NCI-H524 (cell line): Measurements from ENCODE around the gene SH3PXD2B.

Experiments used
- DNase-seq, 2 experiments: peaks; one replicate each; lab custom pipeline; 2025; lab: John Stamatoyannopoulos, UW

Gene SH3PXD2B

DNA sequence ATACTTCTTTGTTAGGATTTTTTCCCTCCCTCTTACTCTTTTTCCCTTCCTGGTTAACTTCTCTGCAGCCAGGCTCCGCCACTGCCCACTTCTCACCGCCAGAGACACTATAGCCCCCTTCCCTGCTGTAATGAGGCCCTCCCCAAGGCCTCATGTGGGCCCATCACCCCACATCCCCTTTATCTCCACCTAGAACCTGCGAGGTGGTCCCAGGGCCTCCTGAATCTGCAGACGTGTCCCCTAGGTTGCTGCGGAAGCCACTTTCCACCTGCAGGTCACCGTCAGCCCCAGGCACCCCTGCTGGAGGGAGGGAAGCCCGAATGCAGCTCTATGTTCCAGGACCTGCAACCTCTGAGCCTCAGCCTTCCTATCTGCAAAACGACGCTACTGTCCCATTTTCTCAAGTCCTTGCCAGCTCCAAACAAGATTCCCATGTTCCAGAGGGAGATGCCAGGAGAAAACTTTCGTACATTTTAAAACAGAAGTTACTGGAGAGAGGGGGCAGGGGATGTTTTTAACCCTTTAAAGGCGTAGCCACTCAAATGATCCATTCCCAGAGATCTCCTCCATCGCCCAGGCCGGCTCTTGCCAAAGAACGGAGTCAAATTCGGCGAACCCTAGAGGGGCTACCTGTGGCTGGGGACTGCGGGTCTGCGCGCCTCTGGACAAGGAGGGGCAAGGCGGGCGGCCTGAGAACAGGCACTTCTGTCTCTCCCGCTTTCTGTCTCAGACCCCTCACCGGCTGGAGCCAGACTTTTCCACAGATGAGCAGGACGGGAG is 929 bp downstream of the SH3PXD2B start:
- DNase-seq, result peak in 1 of 2 experiments; percentile 57

DNA sequence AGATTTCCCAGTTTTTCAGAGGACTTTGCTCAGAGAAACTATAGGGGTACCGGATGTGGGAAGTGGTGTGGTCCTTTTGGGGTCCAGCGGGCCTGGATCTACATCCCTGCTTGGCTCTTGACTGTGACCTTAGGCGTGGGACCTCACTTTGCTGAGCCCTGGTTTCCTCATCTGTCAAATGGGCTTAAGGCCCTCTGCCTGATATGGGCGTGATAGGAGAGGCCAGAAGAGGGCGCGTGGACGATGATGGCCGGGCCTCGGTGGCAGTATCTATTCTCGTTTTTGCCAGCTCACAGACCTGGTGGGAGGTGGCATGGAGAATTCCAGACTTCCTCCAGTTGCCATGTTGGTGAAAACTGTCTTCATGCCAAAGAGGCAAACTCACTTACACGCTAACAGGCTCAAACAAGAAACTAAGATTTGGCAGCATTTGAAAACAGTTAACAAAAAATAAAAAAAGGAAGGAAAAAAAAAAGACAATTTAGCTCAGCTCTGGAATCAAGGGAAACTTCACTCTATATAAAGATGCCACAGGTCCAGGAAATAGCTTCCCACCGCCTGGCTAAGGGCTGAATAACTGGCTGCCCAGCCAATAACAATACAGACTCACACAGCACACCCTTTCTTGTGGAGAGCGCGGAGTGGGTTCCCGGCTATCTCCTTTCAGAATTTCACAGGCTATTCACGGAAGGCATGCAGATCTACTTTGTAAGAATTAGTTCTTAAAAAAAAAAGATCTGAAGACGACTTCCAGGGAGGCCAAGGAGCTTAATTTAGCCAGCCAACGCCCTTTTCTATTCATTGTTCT is 1.7 kb downstream of the SH3PXD2B start:
- no peak for DNase-seq

DNA sequence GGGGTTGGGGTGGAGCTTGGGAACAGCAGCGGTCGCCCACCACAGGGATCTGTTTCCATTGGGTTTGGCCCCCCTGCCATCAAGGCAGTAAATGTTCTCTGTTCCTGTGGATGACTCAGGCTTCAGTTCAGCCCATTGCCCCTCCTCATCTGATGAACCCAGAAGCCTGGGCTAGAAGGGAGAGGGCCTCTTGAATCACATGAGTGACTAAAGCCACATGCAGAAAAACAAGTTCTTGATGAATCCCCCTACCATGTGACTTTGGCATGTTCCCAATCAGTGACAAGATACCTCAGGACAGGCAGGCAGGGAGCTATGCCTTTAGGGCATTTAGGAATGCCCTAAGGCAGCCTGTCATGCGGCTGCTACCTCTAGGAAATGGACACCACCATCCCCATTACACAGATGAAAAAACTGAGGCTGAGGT is 2.5 kb downstream of the SH3PXD2B start:
- no peak for DNase-seq

DNA sequence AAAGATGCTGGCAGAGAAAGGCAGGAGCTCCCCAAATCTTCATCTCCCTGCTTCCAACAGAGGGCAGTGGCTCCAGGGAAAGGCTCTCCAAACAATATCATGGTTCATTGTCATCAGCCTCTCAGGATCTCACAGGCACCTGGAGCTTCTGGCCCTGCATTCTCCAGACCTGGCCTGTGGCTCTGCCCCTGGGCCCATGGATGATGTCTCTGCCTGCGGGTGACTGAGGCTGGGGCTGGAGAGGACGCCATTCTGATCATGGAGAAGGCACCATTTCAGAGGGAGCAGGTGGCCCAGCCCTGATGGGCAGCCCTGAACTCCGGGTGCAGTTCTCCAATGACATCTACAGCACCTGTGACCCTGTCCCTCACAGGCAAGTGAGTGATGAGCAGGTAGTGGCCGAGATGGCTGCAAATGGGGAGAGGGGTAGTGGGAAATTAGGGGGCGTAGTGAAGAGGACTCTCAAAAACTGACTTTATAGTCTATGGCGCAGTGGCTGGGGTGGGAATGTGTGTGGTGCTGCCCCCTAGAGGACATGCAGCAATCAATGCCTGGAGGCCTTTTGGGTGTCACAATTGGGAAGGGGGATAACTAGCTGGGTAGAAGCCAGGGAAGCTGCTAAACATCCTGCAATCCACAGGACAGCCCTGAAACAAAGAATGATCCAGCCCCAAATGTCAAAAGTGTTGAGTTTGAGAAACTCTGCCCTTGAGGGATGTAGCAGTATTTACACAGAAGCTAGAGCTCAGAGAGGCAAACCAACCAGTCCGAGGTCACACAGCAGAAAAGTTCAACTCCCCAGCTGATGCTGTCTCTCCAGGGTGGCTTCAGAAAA is 3.2 kb downstream of the SH3PXD2B start:
- peak in 1 of 2 experiments; percentile 41 for DNase-seq

DNA sequence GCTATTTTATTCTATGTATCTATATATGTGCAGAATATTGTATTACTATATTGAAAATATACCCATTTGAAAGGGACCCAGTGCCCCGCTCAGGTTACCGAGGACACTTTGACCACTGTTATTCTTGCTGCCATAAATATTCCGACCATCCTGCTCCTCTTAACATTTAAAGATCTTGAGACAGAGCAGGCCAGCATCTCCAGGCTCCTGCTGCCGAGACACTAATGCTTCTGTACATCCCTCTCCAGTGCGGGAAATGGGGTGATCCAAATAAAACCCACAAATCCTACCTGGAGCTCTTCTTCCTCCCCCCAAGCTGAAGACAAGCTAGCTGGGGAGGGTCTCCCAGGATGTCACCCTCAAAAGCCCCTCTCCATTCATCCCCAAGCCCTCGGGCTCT is 3.9 kb downstream of the SH3PXD2B start:
- DNase-seq, result no peak

DNA sequence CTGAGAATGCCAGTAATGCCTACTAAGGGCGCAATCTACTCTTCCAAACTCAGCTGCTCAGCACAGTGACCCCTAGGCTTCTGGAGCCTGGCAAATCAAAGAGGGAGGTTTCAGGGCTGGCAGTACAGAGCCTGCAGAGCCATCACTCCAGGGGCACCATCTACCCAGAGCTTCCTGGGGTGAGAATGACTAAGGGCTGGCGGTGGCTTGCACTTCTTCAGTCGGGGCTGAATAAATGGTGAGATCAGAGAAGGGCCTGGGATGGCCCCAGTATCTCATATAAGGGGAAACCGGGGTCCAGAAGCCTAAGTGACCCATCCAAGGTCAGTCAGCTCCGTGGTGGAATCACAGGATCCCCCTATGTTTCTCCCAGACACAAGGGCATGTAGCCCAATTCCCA is 5.3 kb downstream of the SH3PXD2B start:
- no peak for DNase-seq

DNA sequence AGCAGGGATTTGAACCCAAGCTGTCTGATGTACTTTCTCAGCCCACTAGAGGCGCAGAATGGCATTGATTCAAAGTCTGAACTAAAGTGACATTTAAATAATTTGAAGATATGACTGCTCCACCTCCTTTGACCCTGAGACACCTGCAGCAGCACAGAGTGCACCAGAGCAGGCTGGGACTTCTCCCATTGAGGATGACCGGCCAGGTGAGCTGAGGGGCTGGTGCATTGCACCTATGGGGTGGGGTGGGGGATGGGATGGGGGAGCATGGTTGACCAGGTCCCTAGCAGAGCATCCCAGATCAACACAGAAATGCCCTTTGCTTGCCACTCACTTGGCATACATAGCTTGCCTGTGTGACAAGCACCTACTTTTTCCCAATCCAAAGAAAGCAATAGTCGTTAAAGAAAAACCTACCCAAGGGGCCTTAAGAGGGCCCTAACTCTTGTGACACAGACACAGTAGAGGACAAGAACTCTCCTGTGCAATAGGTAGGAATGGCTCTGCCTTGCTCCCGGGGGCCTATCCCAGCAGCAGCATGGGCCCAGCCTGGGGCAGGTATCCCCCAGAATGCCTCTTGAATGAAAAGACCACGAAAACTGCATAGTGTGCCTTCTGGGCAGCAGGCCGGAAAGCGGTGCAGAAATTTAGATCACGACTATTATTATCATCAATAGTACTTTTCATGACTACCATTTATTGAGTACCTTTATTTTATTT is 6.5 kb downstream of the SH3PXD2B start:
- no peak for DNase-seq

DNA sequence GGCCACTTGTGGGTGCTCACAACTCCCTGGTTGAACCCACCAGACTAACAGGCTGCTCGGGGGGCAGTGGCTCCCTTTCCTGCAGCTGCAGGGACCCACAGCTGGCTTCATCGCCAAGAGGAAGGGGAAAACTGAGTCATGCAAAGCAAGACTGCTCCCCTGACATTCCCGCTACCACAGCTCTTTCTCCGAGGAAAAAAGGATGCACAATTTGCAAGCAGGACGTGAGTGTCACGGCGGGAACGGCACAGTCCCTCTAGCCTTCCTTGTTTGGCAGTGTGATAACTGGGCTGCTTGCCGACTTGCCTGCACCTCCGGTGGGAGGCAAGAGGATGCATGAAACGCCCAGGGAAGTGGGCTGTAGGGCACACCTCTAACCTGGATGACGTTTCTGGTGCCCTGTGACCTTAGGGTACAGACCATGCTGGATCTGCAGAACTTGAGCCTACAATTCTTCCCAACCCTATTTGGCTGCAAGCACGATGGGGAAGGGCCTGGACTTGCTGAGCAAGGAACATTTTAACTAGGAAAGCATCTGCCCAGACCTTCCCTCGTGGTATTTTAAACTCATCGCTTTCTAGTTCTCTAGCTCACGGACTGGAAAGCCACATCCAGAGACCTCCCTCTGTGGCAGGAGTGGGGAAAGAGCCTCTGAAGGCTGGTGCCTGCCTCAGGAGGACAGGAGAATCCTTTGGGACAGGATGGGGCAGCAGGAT is 7.8 kb downstream of the SH3PXD2B start:
- DNase-seq, result no peak

DNA sequence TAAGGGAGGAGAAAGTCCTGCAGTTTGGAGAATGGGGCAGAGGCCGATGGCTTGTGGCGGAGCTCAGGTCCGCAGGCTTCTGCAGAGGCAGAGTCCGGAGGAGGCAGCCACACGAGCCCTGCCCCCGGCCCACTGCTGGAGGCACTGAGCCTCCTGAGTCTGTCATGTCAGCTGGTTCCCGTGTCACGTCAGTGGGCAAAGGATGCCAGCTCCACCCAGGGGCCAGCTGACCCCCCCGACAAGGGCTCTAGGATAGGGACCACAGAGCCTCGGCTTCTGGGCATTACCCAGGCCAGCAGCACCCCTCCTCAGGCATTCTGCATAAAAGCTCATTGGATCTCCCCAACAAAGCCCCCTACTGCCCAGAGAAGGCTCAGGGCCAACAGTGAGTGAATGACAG is 8.5 kb downstream of the SH3PXD2B start:
- DNase-seq, result no peak

DNA sequence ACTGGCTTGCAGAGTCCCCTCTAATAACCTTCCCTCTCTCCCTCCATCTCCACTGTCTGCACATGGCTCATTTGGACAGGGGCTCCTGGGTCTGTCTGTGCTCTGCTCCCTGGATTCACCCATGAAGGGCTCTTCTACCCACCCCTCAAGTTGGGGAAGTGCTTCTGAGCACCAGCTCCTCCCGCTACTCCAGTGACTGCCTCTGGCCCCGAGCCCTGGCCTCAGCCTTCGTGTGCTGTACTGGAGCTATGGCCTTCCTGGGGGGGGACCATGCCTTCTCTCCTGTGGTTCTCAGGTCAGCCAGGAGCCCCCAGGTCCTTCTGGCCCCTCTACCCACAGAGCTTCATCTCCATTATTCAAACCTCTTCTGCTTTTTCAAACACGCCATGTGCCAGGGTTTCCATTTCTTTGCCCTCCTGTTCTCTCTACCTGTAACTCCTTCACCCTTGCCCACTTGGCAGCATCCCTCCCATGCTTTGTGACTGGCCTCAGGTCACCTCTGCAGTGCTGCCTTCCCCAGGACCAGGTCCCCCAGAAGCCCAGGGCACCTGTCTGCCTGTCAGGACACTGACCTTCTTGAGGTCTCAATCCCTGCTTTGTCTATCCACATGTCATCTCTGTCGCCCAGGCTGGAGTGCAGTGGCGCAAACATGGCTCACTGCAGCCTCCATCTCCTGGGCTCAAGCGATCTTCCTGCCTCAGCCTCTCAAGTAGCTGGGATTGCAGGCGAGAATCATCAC is 9.5 kb downstream of the SH3PXD2B start:
- no peak for DNase-seq

DNA sequence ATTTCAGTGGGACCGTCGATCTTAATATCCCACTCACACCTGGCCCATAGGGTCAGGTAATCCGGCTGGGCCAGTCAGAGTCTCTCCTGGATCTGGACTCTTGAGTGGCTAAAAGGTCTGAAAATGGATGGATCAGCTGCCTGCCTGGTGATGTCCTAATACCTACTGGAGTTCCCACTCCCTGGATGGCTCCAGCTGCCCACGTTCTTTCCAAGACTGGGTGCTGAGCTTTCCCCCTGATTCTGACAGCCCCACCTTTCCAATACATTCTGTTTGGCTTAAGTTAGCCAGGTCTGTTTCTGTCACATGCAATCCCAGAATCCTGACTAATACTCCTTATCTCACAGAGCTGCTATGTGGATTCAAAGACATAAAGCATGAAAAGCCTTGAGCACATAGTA is 10.2 kb downstream of the SH3PXD2B start:
- peak in 1 of 2 experiments; percentile 48 for DNase-seq

DNA sequence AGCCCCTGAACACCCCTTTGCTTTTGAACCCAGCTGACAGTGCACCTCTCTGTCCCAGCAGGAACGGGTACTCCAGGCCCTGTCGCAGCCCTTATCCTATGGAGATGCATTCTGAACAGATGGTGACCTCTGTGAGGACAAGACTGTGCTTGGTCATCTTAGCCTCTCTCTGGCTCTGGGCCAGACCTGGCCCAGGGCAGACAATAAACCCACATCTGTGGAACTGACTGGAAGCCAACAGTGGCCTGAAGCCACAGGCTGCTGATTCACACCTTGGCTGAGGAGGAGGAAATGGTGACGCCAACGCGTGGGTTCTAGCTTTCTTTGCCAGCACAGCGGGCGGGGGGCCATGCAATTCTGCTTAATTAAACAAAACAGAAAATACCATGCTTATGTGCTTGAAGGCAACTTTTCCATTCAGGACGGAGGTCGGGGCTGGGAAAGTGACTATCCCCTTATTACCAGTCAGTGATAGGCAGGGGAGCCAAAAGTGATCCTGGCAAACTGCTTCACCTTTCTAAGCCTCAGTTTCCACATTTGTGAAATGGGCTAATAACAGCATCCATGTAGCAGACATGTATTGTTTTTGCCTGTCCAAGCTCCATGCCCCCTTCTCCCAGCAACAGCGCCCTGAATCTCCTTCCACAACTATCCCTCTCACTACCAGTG is 10.8 kb downstream of the SH3PXD2B start:
- DNase-seq, result peak; percentile 90 to 97

DNA sequence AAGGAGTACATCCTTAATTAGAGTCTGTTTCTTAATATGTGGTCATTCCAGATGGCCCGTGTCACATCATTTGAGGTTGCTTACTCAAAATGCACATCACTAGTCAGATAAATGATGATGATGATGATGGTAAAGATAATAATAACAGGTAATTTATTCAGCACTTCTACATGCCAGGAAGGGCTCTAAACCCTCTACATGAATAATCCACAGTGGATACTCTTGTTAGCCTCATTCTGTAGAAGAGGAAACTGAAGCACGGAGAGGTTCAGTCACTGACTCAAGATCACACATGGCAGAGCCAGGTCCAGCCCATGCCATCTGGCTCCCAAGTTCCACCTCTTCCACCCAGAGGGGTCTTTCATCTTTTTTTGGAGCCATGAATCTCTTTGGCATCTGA is 11.7 kb downstream of the SH3PXD2B start:
- DNase-seq, result peak; percentile 55 to 76

DNA sequence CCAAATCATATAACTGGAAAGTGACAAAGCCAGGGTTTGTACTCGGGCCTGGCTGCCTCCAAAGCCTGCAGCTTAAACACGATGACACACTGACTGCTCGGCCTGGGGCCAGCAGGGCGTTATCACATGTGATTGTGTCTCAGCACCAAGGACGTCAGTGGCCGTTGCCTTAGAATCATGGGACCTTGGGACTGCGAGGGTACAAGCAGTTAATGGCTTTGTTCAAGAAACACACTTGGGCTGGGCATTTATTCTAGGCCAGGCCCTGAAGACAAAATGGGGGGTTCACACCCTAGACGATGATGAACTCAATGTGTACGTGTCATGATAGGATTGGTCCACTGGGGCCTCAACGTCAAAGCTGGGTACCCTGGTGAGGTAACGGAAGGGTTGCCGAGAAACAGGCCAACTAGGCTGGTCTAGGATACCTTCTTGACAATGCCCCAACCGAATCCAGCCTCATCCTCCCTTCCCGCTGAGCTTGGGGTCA is 13.0 kb downstream of the SH3PXD2B start:
- DNase-seq, result no peak

DNA sequence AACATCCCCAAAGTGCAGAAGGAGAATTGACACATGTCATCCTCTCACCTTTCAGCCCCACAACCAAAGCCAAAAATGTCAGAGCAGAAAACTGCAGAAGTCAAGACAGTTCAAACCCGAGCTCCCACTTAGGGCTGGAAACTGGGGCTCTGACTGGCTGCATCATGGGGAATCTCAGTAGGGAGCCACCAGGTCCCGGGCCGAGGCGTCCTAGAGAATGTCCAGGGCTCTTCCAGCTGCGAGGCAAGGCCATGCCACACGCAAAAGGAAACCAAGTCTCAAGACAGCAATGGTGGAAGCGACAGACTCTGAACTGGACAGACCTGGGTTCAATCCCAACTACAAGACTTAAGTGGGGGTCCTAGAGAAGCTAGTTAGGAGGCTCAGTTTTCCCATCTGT is 13.8 kb downstream of the SH3PXD2B start:
- no peak for DNase-seq

DNA sequence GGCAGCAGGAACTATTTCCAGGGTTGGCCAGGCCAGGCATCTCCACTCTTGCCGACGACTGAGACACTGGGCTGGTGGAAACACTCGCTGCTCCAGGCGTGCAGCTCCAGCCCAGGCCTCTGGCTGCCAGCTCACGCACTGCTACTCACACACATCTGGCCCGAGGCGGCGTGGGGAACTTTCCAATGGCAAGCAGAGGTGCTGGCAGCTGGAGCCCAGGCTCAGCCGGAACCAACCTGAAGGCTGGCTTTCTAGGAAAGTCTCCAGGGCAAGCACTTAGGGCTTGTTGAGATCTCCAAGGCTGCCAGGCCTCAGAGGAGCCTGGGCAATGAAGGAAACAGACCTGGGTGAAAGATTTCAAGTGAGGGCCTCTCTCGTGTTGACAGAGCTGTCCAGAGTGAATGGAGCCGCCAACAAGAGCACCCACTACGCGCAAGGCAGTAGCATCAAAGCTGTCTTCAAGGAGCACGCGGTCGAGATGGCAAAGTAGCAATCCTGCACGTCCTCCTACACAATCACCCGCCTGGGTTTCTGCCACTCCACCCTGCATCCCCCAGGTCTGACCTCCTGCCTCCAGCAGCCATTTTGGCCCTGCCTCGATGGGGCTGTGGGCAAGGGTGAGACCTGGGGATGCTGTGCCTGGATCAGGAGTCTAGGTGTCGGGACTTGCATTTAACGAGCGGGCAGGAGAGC is 14.4 kb downstream of the SH3PXD2B start:
- DNase-seq, result no peak

DNA sequence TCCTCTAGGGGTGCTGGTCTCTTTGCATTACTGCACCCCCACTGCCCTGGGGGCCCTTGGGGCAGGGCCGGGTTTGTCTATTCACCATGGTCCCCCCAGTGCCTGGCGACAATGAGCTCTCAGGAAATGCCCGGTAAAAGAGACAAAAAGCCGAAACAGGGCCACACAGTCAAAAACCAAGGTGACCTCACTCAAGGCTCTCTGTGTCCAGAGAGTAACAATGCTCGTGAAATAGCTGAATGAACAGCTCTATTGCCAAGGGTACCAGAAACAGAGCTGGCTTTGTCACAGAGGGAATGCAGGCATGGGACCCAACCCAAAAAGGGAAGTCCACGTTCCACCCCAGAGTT is 16.0 kb downstream of the SH3PXD2B start:
- DNase-seq, result no peak

DNA sequence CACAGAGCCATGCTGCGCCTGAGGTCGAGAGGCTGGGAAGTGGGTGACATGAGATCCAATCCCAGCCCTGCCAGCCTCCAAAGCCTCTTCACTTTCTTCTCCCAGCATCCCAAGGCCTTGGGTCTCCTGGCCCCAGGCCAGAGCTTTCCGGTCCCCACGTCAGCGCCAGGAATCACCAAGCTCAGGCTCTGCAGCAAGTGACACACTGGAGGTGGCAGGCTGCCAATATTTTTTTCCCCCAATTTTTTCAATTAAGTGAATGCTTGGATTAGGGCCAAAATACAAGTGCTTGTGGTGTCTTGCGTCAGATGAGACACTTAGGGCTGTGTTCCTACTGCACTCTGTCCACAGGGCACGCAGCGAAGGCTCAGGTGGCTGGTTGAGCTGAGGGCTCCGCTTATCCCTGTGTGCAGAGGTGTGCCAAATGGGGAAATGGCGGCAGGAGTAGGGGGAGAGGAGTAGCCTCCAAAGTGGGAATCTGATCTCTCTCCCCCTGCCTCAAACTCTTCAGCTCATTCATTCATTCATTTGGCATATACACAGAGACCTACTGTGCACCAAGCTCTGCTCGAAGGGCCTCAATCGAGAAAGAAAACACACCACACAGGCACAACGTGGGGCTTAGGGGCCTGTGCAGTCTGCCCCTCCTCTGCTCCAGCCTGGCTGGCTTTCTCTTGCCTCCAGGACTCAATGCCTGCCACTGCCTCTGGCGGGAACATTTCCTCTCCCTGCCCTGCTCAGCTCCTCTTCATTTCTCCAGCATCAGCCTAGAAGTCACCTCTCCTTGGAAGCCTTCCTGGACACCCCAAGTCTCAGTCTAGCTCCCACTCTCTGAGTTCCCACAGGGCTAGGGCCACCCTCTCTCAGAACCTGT is 16.6 kb downstream of the SH3PXD2B start:
- DNase-seq, result peak; percentile 94 to 98
